ENCODE data around the gene CERCAM.

The CERCAM gene

GRCh38 chr9:128389395-128390149, 31.1 kb upstream of the CERCAM start:
- Histone ChIP-seq H2AFZ (ENCODE audit: low read length) (no peak overlapping the region), H3K27me3 (ENCODE audit: insufficient read depth, low read length) (no peaks in the 10 kb centered on the region), H3K9me2 (ENCODE audit: low read depth, low read length) (no peaks in the 10 kb centered on the region), H4K20me1 (ENCODE audit: insufficient read depth, low read length) (no peaks in the 10 kb centered on the region), H3K4me2 (ENCODE audit: low read length) (no peak overlapping the region), H3F3A (ENCODE audit: insufficient read depth, low read length) (no peaks in the 10 kb centered on the region), H3K36me3 (ENCODE audit: insufficient read depth, low read length) (peaks cover 40% of the 10 kb centered on the region), H3K4me1 (ENCODE audit: insufficient read depth, low read length, severe bottlenecking) (no peaks in the 10 kb centered on the region), H3K9ac (ENCODE audit: low read length) (no peak overlapping the region), H3K79me2 (ENCODE audit: insufficient read depth, low read length) (no peaks in the 10 kb centered on the region), H3K27ac (ENCODE audit: low read depth, low read length, poor library complexity, severe bottlenecking) (no peak overlapping the region), H3K4me3 (ENCODE audit: low read depth, low read length, poor library complexity, severe bottlenecking) (no peak overlapping the region), H3K9me3 (ENCODE audit: low read length) (no peaks in the 10 kb centered on the region)
- TF ChIP-seq CTCF (IDR thresholded peaks at IDR 0.05; ENCODE audit: low read length) (no peak), EZH2 (IDR thresholded peaks at IDR 0.05; ENCODE audit: borderline replicate concordance, low read length) (no peak)

GRCh38 chr9:128390150-128390812, 30.4 kb upstream of the CERCAM start:
- no peaks in the 10 kb centered on the region for H3K9me2 ChIP-seq (ENCODE audit: low read depth, low read length)
- H3K79me2 ChIP-seq (ENCODE audit: insufficient read depth, low read length): no peaks in the 10 kb centered on the region
- no peak overlapping the region for H3K4me2 ChIP-seq (ENCODE audit: low read length)
- no peak overlapping the region for H3K9ac ChIP-seq (ENCODE audit: low read length)
- H2AFZ ChIP-seq (ENCODE audit: low read length): no peak overlapping the region
- no peaks in the 10 kb centered on the region for H3F3A ChIP-seq (ENCODE audit: insufficient read depth, low read length)
- H3K4me3 ChIP-seq (ENCODE audit: low read depth, low read length, poor library complexity, severe bottlenecking): no peak overlapping the region
- H4K20me1 ChIP-seq (ENCODE audit: insufficient read depth, low read length): no peaks in the 10 kb centered on the region
- H3K36me3 ChIP-seq (ENCODE audit: insufficient read depth, low read length): peaks cover 34% of the 10 kb centered on the region
- TF ChIP-seq CTCF (IDR thresholded peaks at IDR 0.05; ENCODE audit: low read length): no peak
- TF ChIP-seq EZH2 (IDR thresholded peaks at IDR 0.05; ENCODE audit: borderline replicate concordance, low read length): no peak
- no peaks in the 10 kb centered on the region for H3K4me1 ChIP-seq (ENCODE audit: insufficient read depth, low read length, severe bottlenecking)
- no peaks in the 10 kb centered on the region for H3K9me3 ChIP-seq (ENCODE audit: low read length)
- no peak overlapping the region for H3K27ac ChIP-seq (ENCODE audit: low read depth, low read length, poor library complexity, severe bottlenecking)
- no peaks in the 10 kb centered on the region for H3K27me3 ChIP-seq (ENCODE audit: insufficient read depth, low read length)

GRCh38 chr9:128390813-128391711, 29.6 kb upstream of the CERCAM start:
- Histone ChIP-seq H3K9ac (ENCODE audit: low read length) (no peak overlapping the region), H3K4me1 (ENCODE audit: insufficient read depth, low read length, severe bottlenecking) (no peaks in the 10 kb centered on the region), H3F3A (ENCODE audit: insufficient read depth, low read length) (no peaks in the 10 kb centered on the region), H2AFZ (ENCODE audit: low read length) (no peak overlapping the region), H3K36me3 (ENCODE audit: insufficient read depth, low read length) (peaks cover 32% of the 10 kb centered on the region), H3K4me3 (ENCODE audit: low read depth, low read length, poor library complexity, severe bottlenecking) (no peak overlapping the region), H3K9me2 (ENCODE audit: low read depth, low read length) (no peaks in the 10 kb centered on the region), H3K9me3 (ENCODE audit: low read length) (no peaks in the 10 kb centered on the region), H4K20me1 (ENCODE audit: insufficient read depth, low read length) (no peaks in the 10 kb centered on the region), H3K27ac (ENCODE audit: low read depth, low read length, poor library complexity, severe bottlenecking) (no peak overlapping the region), H3K79me2 (ENCODE audit: insufficient read depth, low read length) (no peaks in the 10 kb centered on the region), H3K27me3 (ENCODE audit: insufficient read depth, low read length) (no peaks in the 10 kb centered on the region), H3K4me2 (ENCODE audit: low read length) (no peak overlapping the region)
- TF ChIP-seq EZH2 (IDR thresholded peaks at IDR 0.05; ENCODE audit: borderline replicate concordance, low read length): no peak
- no peak for TF ChIP-seq CTCF (IDR thresholded peaks at IDR 0.05; ENCODE audit: low read length)
